NCI-H510A (cell line): Measurements from ENCODE around the gene SEPTIN10.
"Not testable (repeated sequence)": the region's sequence is repeated elsewhere in the genome, so short reads cannot be mapped to it uniquely, and the experiment has no call there.

Source experiments
- DNase-seq: peaks from one replicate; lab custom pipeline; 2025; lab: John Stamatoyannopoulos, UW

The SEPTIN10 gene

GRCh38 chr2:109613922-109614714, at the start of gene SEPTIN10, which contains the start of gene SOWAHC:
Gene SEPTIN10, minus strand, starts transcription at chr2:109613966. Its CDS starts 139 bp downstream, at chr2:109613827.
Gene SOWAHC, plus strand, starts transcription at chr2:109614364. Its CDS starts 126 bp downstream, at chr2:109614490.
- peak; percentile 96 for DNase-seq

- DNase-seq: no peak
These were observed 49.1 kb upstream of the SEPTIN10 start for GRCh38 chr2:109662889-109663288.

GRCh38 chr2:109660046-109660860, 46.5 kb upstream of the SEPTIN10 start:
- DNase-seq: no peak

- DNase-seq: no peak
These were observed 45.8 kb upstream of the SEPTIN10 start for GRCh38 chr2:109659396-109660045.

- no peak for DNase-seq
These were observed 41.5 kb upstream of the SEPTIN10 start for GRCh38 chr2:109655287-109655686.

GRCh38 chr2:109654326-109655050, 40.7 kb upstream of the SEPTIN10 start:
- no peak for DNase-seq

- DNase-seq: no peak
These were observed 36.2 kb upstream of the SEPTIN10 start for GRCh38 chr2:109649736-109650695.

- no peak for DNase-seq
These were observed 34.3 kb upstream of the SEPTIN10 start for GRCh38 chr2:109648041-109648527.

GRCh38 chr2:109647636-109648035, 33.9 kb upstream of the SEPTIN10 start:
- DNase-seq: no peak

GRCh38 chr2:109646961-109647360, 33.2 kb upstream of the SEPTIN10 start:
- DNase-seq: no peak

GRCh38 chr2:109645412-109646184, 31.8 kb upstream of the SEPTIN10 start:
- no peak for DNase-seq

GRCh38 chr2:109644571-109645275, 31.0 kb upstream of the SEPTIN10 start:
- DNase-seq: peak; percentile 80

- DNase-seq: not testable (repeated sequence)
These were observed 26.2 kb upstream of the SEPTIN10 start for GRCh38 chr2:109640000-109640399.

- DNase-seq: no peak
These were observed 25.0 kb upstream of the SEPTIN10 start for GRCh38 chr2:109638795-109639194.

GRCh38 chr2:109637749-109638570, 24.2 kb upstream of the SEPTIN10 start:
- DNase-seq: no peak

- DNase-seq: no peak
These were observed 22.6 kb upstream of the SEPTIN10 start for GRCh38 chr2:109636317-109636716.

GRCh38 chr2:109635426-109636304, 21.9 kb upstream of the SEPTIN10 start:
- DNase-seq: no peak
